Germinal center (tissue), 1 donor: ENCODE data around the gene CDC6.

Source experiments
- DNase-seq: peaks from one replicate; pipeline ENCODE4 v3.0.0; 2012; ENCODE audit warnings: mixed read lengths, low spot score

CDC6 gene, protein sequence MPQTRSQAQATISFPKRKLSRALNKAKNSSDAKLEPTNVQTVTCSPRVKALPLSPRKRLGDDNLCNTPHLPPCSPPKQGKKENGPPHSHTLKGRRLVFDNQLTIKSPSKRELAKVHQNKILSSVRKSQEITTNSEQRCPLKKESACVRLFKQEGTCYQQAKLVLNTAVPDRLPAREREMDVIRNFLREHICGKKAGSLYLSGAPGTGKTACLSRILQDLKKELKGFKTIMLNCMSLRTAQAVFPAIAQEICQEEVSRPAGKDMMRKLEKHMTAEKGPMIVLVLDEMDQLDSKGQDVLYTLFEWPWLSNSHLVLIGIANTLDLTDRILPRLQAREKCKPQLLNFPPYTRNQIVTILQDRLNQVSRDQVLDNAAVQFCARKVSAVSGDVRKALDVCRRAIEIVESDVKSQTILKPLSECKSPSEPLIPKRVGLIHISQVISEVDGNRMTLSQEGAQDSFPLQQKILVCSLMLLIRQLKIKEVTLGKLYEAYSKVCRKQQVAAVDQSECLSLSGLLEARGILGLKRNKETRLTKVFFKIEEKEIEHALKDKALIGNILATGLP

GRCh38 chr17:40287494-40288369 is at the start of gene CDC6:
TSS of gene CDC6 (plus strand) at chr17:40287879. CDS start at chr17:40289421, 1,542 bp downstream.
- DNase-seq, result peak; percentile 99

GRCh38 chr17:40241252-40241834 is 46.3 kb upstream of the CDC6 start:
- DNase-seq, result no peak

GRCh38 chr17:40242774-40243173 is 44.9 kb upstream of the CDC6 start:
- DNase-seq, result no peak

GRCh38 chr17:40243761-40244160 is 43.9 kb upstream of the CDC6 start:
- DNase-seq, result no peak

- no peak for DNase-seq
These were observed 43.4 kb upstream of the CDC6 start for GRCh38 chr17:40244255-40244654.

- DNase-seq, result no peak
These were observed 39.7 kb upstream of the CDC6 start for GRCh38 chr17:40247926-40248495.

DNA sequence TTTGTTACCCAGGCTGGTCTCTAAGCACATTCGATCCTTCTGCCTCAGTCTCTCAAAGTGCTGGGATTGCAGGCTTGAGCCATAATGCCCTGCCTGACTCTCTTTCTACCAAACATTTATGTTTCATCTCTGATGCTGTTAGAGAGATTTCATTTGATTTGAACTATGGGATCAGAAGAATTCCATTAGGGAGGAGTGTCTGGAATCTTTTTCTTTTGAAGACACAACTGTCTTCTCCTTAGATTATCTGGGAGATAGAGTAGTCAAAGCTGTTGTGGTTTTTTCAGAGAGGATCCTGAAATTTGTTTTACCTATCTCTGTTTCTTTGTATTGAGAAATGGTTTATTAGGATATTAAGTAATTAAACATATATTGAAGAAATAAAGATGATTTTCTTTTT is 39.2 kb upstream of the CDC6 start:
- DNase-seq, result no peak

GRCh38 chr17:40251576-40251975 is 36.1 kb upstream of the CDC6 start:
- no peak for DNase-seq

DNA sequence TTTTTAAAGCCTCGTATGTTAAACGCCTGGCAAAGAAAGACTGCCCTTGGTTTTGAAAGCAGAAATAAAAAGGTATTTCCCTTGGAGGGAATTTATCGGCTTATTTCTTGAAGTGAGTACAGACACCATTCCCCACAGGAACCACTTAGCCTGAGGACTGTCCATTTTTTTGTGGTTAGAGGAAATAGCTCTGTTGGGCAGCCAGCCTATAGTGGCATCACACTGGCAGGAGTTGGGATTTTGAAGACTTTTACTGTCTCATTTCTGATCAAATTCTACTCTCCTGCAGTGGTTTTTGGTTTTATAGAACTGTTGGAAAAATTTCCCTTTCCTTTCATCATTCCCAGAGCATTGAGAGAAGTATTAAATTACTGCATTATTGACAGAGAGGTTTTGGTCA is 34.1 kb upstream of the CDC6 start:
- DNase-seq, result no peak

- no peak for DNase-seq
These were observed 28.2 kb upstream of the CDC6 start for GRCh38 chr17:40259505-40259904.

DNA sequence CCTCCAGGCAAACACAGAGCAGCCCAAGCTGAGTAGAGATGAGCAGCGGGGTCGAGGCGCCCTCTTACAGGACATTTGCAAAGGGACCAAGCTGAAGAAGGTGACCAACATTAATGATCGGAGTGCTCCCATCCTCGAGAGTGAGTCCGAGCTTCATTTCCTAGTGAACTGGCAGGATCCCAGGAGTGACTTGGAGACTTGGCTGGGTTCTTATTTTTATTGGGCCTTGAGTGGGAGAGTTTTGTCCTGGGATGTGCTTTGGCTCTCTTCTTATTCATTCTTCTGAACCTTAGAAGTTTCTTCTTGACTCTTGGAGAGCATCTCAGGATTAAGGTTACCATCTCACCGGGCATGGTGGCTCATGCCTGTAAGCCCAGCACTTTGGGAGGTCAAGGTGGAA is 27.2 kb upstream of the CDC6 start:
- DNase-seq, result no peak

GRCh38 chr17:40264458-40265185 is 23.1 kb upstream of the CDC6 start:
- DNase-seq, result no peak

DNA sequence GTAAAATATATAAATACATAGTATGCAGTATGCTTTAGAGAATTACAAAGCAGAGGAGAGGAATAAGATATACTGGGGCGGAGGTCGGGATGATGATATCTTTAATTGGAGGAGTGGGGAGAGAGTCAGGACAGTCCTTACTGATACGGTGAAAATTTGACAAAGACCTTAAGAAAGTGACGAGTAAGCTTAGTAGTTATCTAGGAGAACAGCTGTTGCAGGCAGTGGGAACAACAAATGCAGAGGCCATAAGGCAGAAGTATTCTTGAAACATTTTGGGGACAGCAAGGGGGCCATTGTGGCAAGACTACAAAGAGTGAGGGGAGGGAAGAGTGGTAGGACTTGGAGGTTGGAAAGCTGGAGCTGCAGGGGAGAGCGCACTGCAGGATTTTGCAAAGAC is 22.3 kb upstream of the CDC6 start:
- DNase-seq, result no peak

DNA sequence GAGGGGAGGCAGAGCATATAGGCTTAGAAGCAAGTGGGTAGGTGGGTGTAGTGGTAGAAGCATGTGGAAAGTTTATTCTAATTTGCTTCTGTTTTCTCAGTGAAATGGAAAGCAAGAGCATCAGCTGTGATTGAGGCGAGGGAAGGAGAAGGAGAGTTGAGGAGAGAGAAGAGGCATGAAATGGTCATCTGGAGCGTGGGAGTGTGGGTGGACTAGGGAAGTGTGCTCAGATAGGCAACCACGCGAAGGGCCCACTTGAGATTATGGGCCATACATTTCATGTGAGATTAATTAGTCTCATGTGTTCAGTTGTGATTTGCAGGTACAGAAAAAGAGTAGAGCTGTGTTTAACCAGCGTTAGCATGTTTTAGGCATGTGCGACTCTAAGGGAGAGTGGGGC is 20.8 kb upstream of the CDC6 start:
- DNase-seq, result no peak

DNA sequence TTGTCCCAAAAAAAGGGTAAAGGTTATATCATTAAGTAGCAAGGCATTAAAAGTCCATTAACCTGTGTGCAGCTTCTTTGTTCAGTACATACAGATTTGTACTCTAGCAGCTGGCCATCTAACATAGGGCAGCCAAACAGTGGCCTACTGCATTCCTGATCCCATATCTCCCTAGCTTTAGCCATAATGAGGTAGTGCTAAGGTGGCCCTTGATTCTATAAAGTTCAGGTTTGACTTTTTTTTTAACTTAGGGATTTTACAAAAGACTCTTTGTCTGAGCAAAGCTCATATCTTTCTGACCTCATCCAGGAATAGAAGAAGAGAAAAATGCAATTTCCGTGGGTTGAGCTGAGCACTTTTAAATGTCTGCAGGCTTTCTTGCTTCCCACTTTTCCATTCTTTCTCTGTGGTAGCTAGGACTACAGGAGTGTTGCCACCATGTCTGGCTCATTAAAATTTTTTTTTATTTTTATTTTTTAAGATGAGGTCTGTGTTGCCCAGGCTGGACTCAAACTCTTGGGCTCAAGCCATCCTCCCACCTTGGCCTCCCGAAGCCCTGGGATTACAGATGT is 19.5 kb upstream of the CDC6 start:
- DNase-seq, result no peak

GRCh38 chr17:40278414-40278813 is 9.3 kb upstream of the CDC6 start:
- no peak for DNase-seq

DNA sequence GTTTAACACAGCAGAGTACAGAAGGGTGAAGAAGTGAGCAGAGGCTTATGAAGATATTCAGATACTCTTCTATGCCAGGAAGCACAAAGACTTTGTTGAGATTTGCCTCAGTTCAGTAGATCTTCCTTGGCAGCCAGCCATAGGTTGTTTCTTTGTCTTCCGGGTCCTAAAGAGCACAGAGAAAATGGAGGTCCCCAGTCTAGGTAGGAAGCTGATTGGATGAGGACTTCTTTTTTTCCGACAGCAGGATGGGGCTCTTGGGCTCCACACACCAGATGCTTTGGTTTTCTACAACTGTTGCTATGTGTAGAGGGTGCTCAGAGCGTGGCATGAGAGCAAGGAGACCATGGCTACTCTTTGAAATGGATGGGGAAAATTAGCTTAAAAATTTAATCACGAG is 8.3 kb upstream of the CDC6 start:
- DNase-seq, result no peak

- DNase-seq, result no peak
These were observed 6.0 kb upstream of the CDC6 start for GRCh38 chr17:40281663-40282062.

DNA sequence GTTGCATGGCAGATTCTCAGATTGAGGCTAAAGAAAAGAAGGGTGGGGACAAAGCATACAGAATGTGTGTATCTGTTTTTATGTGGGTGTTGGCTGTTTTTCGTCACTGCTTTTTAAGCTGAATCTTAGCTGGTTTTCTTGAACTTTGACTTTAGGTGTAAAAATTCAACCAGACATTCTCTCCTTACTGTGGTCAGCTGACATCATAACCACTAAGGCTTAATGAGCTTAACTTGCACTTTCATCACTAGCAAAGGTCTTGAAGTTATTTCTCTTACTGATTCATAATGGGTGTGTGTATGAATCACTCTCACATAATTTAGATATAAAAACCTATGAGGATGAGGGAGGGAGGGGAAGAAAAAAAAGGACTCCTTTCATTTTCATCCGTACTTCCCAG is 4.0 kb upstream of the CDC6 start:
- no peak for DNase-seq

DNA sequence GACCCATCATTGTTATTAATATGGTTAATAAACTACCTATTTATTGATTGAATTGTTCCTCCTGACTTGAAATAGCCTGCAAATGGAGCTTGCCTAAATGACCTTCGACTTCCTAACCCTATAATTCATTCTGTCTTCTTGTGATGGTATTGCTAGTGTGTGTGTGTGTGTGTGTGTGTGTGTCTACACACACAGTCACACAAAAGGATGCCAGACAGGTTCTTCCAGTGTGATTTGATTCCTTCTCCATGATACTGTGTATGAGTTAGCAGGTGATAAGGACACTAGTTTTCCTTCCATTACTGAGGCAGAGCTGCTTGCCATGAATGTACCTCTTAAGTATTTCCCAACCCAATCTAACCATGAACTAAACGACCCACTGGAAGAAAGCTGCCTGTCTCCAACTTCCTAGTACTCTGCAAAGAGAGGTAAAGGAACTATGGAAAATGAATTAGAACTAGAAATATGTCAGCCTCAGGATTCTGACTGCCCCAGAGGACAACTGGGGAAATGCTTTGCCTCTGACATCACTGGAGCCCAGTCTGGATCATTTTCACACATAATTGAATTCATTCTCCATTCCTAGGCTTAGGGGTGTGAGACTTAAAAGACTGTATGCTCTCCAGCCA is 3.5 kb upstream of the CDC6 start:
- DNase-seq, result no peak

- DNase-seq, result no peak
These were observed 1.2 kb upstream of the CDC6 start for GRCh38 chr17:40286473-40286872.
